Measurements from ENCODE around the gene CDKAL1. TPM values are rescaled to one million over a fixed set of nuclear protein-coding genes. Genes with fewer than 3 reads are reported as not detected.

CDKAL1 gene
- total and polyA plus RNA-seq, 10 of the 15 experiments (the other 5 are each of a cell fraction or from before 2014, with no cell fraction given), result 10.7 to 26.9 (median 17.3) TPM

GRCh38 chr6:21158149-21158548, 623.9 kb downstream of the CDKAL1 start:
- peak overlapping the region; percentile 38; the same call in 1 of the 2 replicates for H3K4me2 ChIP-seq (ENCODE audit: control insufficient read depth, insufficient read depth)
- in situ Hi-C loops (cut with MboI), result no loop called here
- DNase-seq (ENCODE audit: low read depth, low spot score) (no peak), ATAC-seq (peak; percentile 27), FAIRE-seq (no peak)
- no peaks in the 10 kb centered on the region for H3K79me2 ChIP-seq (ENCODE audit: control insufficient read depth, insufficient read depth, low read length)
- no peaks in the 10 kb centered on the region for H3K9me3 ChIP-seq (replicated peaks; ENCODE audit: control insufficient read depth, insufficient read depth, low read length)
- TF ChIP-seq PAX5 (IDR thresholded peaks at IDR 0.05; ENCODE audit: borderline replicate concordance, low read depth, low read length) (no peak), ZBTB40 (IDR thresholded peaks at IDR 0.05; ENCODE audit: borderline replicate concordance) (peak; percentile 26; the same call in 1 of the 2 replicates), RAD51 (IDR thresholded peaks at IDR 0.05) (no peak), IRF4 (IDR thresholded peaks at IDR 0.05; ENCODE audit: low read depth, low read length) (no peak), ZNF384 (IDR thresholded peaks at IDR 0.05; ENCODE audit: borderline replicate concordance, low read depth, low read length) (no peak), EGR1 (IDR thresholded peaks at IDR 0.05; ENCODE audit: borderline replicate concordance in 1 of 2, low read depth in 2 of 2, low read length in 2 of 2) (no peak)
- H3K27ac ChIP-seq (ENCODE audit: control insufficient read depth, insufficient read depth), result peak overlapping the region; percentile 54
- ChIA-PET SMC1A (ENCODE audit: uncharacterized antibody, unreplicated experiment) (interaction anchor here (0.8 to 4.5 kb wide), 17 partner anchors 10 to 161 kb away, joined by 3 to 32 read pairs (median 5); no protein-coding TSS in a partner anchor), CTCF (interaction anchor here (0.9 to 1.6 kb wide), 6 partner anchors 11 to 593 kb away, joined by 3 to 5 read pairs (median 3); no protein-coding TSS in a partner anchor), POLR2A (interaction anchor here (1.1 kb wide), 1 partner anchor 136 kb away, joined by 5 read pairs; no protein-coding TSS in a partner anchor), RAD21 (ENCODE audit: unreplicated experiment) (interaction anchor here (0.7 to 2.5 kb wide), 11 partner anchors 13 to 594 kb away, joined by 3 to 10 read pairs (median 3); no protein-coding TSS in a partner anchor)
- no peak overlapping the region for H3K4me3 ChIP-seq
- no peak overlapping the region for H3K9ac ChIP-seq (ENCODE audit: control insufficient read depth, insufficient read depth, low read length)
- intact Hi-C loops (cut with micrococcal nuclease; ENCODE audit: unreplicated experiment), result loop anchor here (2.0 to 10.0 kb wide), 4 partner anchors 31 to 593 kb away; no protein-coding TSS in a partner anchor
- no peaks in the 10 kb centered on the region for H3K27me3 ChIP-seq (replicated peaks in 1 of 2; ENCODE audit: control insufficient read depth in 2 of 2, insufficient read depth in 2 of 2, low read length in 1 of 2)
- BruUV-seq (replicated peaks), result TSS peak; percentile 72
- WGBS (ENCODE audit: insufficient coverage, insufficient replicate concordance, low lambda C conversion rate, missing lambda C conversion rate), result 48% methylated on average over 1 of the region's 1 CpG
- no peaks in the 10 kb centered on the region for H3K36me3 ChIP-seq (ENCODE audit: control insufficient read depth in 2 of 2, insufficient read depth in 2 of 2, low read length in 1 of 2)
- peaks cover 13% of the 10 kb centered on the region; the same call in 1 of the 2 replicates for H3K4me1 ChIP-seq (ENCODE audit: control insufficient read depth, insufficient read depth, low read length)
- H2AFZ ChIP-seq (ENCODE audit: control insufficient read depth, low read depth, low read length), result no peak overlapping the region; the same call in 1 of the 2 replicates
- no peaks in the 10 kb centered on the region for H4K20me1 ChIP-seq (ENCODE audit: control insufficient read depth, insufficient read depth)
